Endothelial cell of umbilical vein (primary cell): ENCODE measurements around the gene CPPED1.

Experiments used
- CTCF ChIP-seq, 2 donors: IDR thresholded peaks; 1 replicate in 1 of 2; 2 replicates in 1 of 2; pipeline ENCODE4 v1.5.1; 2011; ENCODE audit warnings: low read length in 2 of 2, mild to moderate bottlenecking in 2 of 2, moderate library complexity in 2 of 2, control low read depth in 1 of 2, inconsistent platforms in 1 of 2, low read depth in 1 of 2; ENCODE audit not compliant: insufficient read depth in 1 of 2; ENCODE audit errors: extremely low read depth in 1 of 2
- FOS ChIP-seq: IDR thresholded peaks from 2 replicates; pipeline ENCODE4 v1.6.1; 2011; ENCODE audit warnings: mild to moderate bottlenecking, low read length, moderate library complexity, borderline replicate concordance; ENCODE audit not compliant: insufficient read depth

- TF ChIP-seq CTCF (IDR thresholded peaks at IDR 0.05; ENCODE audit: extremely low read depth in 1 of 2, insufficient read depth in 1 of 2, low read depth in 1 of 2, low read length in 2 of 2) (no peak), FOS (no peak)
Measured at GRCh38 chr16:12661656-12662172, 142.0 kb downstream of the CPPED1 start.
